Measurements from ENCODE around the gene CALHM1.

Gene CALHM1

GRCh38 chr10:103493916-103494877 lies 35.5 kb upstream of the CALHM1 start:
- CTCF ChIA-PET: interaction anchor here (1.0 to 1.5 kb wide), 4 partner anchors 13 to 99 kb away, joined by 3 to 6 read pairs (median 4); no protein-coding TSS in a partner anchor
- H3K4me3 ChIP-seq (ENCODE audit: low read depth, low read length): peak overlapping the region; percentile 41
- POLR2A ChIA-PET: interaction anchor here (1.0 kb wide), 1 partner anchor 43 kb away, joined by 3 read pairs; no protein-coding TSS in a partner anchor
- TF ChIP-seq CTCF (IDR thresholded peaks at IDR 0.05; ENCODE audit: insufficient read depth, low read length, missing control alignments): no peak
- no peak for DNase-seq (ENCODE audit: low read depth, low spot score)

DNA sequence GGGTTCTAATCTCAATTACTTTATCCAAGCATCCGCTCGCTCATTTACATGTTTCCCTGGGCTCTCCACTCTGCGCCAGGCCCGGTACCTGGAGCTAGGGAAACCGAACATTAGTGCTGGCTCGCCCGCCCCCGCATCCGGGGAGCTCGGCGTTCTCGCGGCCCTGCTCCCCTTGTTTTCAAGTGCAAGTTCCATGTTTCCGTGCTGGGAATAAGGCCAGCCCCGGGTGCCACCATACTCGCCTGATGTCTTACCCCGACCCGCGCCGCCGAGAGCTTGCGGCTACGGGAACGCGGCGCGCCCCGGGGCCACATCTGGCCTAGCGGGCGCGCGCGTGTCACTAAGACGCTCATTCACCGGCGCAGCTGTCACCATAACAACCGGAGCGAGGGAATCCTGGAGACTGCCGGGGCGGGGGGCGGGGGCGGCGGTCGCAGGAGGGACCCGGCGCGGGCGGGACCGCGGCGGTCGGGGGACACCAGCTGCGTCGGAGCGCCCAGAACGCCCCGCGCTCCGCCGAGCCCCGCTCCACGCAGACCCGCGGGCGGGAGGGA lies 34.7 kb upstream of the CALHM1 start, which contains the start of gene NEURL1:
TSS of gene NEURL1 (plus strand) at position 344 of the 554 bp plus-strand sequence. CDS start 683 bp downstream, outside the sequence.
- POLR2A ChIA-PET: interaction anchor here (1.0 kb wide), 1 partner anchor 42 kb away, joined by 3 read pairs; no protein-coding TSS in a partner anchor
- TF ChIP-seq CTCF (IDR thresholded peaks at IDR 0.05; ENCODE audit: insufficient read depth, low read length, missing control alignments): no peak
- peak within 1 kb of the TSS; percentile 41 for H3K4me3 ChIP-seq (ENCODE audit: low read depth, low read length)
- no peak for DNase-seq (ENCODE audit: low read depth, low spot score)
- CTCF ChIA-PET: interaction anchor here (1.0 to 2.6 kb wide), 6 partner anchors 12 to 99 kb away, joined by 3 to 10 read pairs (median 4); no protein-coding TSS in a partner anchor

GRCh38 chr10:103492655-103493261 lies 34.1 kb upstream of the CALHM1 start:
- H3K4me3 ChIP-seq (ENCODE audit: low read depth, low read length): no peak overlapping the region
- ChIA-PET POLR2A (interaction anchor here (1.0 kb wide), 1 partner anchor 42 kb away, joined by 3 read pairs; no protein-coding TSS in a partner anchor), CTCF (interaction anchor here (0.8 to 2.7 kb wide), 11 partner anchors 8 to 203 kb away, joined by 3 to 18 read pairs (median 5); no protein-coding TSS in a partner anchor)
- no peak for TF ChIP-seq CTCF (IDR thresholded peaks at IDR 0.05; ENCODE audit: insufficient read depth, low read length, missing control alignments)
- DNase-seq (ENCODE audit: low read depth, low spot score): no peak

GRCh38 chr10:103491729-103492364 lies 33.1 kb upstream of the CALHM1 start:
- DNase-seq (ENCODE audit: low read depth, low spot score): peak; percentile 92
- TF ChIP-seq CTCF (IDR thresholded peaks at IDR 0.05; ENCODE audit: insufficient read depth, low read length, missing control alignments): no peak
- CTCF ChIA-PET: interaction anchor here (0.8 to 2.7 kb wide), 9 partner anchors 9 to 203 kb away, joined by 3 to 18 read pairs (median 5); no protein-coding TSS in a partner anchor
- no peak overlapping the region for H3K4me3 ChIP-seq (ENCODE audit: low read depth, low read length)
- POLR2A ChIA-PET: no interaction called here

GRCh38 chr10:103490986-103491314 lies 32.2 kb upstream of the CALHM1 start:
- TF ChIP-seq CTCF (IDR thresholded peaks at IDR 0.05; ENCODE audit: insufficient read depth, low read length, missing control alignments): no peak
- no peak for DNase-seq (ENCODE audit: low read depth, low spot score)
- H3K4me3 ChIP-seq (ENCODE audit: low read depth, low read length): no peak overlapping the region
- ChIA-PET POLR2A (no interaction called here), CTCF (interaction anchor here (1.1 to 2.7 kb wide), 5 partner anchors 8 to 77 kb away, joined by 3 to 18 read pairs (median 8); no protein-coding TSS in a partner anchor)

All from AG04449 (cell line).